Nephron progenitor cell (in vitro differentiated cells): ENCODE results near the gene LRRN3.

Experiments
- DNase-seq: peaks from one replicate; pipeline ENCODE4 v3.0.0; 2021
- H3K27ac Mint-ChIP-seq: 2 replicates; pipeline ENCODE4 v1.8.0; 2021; ENCODE audit warnings: mild to moderate bottlenecking, moderate library complexity, mixed read lengths
- H3K27me3 Mint-ChIP-seq: 2 replicates; pipeline ENCODE4 v1.8.0; 2021; ENCODE audit warnings: mild to moderate bottlenecking, low read depth, mixed read lengths; ENCODE audit not compliant: poor library complexity
- H3K36me3 Mint-ChIP-seq: 2 replicates; pipeline ENCODE4 v1.8.0; 2021; ENCODE audit warnings: low read depth, mixed read lengths
- H3K4me1 Mint-ChIP-seq: 2 replicates; pipeline ENCODE4 v1.8.0; 2021; ENCODE audit warnings: mixed read lengths
- H3K4me3 Mint-ChIP-seq: 2 replicates; pipeline ENCODE4 v1.8.0; 2021; ENCODE audit warnings: mild to moderate bottlenecking, moderate library complexity, mixed read lengths
- H3K9me3 Mint-ChIP-seq: 2 replicates; pipeline ENCODE4 v1.8.0; 2021; ENCODE audit warnings: mild to moderate bottlenecking, moderate library complexity, mixed read lengths
- CTCF ChIP-seq: fragments of 200-600 bp; sonication (generic); IDR thresholded peaks from 2 replicates; pipeline ENCODE4 v1.5.0; 2021; ENCODE audit warnings: antibody characterized with exemption

Gene LRRN3

GRCh38 chr7:111164442-111164841 lies 73.5 kb downstream of the LRRN3 start:
- H3K4me3 Mint-ChIP-seq = no peak overlapping the region
- no peaks in the 10 kb centered on the region for H3K9me3 Mint-ChIP-seq
- peaks cover 41% of the 10 kb centered on the region for H3K4me1 Mint-ChIP-seq
- no peaks in the 10 kb centered on the region for H3K27me3 Mint-ChIP-seq
- no peak for TF ChIP-seq CTCF
- DNase-seq = no peak
- no peaks in the 10 kb centered on the region for H3K36me3 Mint-ChIP-seq
- H3K27ac Mint-ChIP-seq = no peak overlapping the region

GRCh38 chr7:111168182-111168581 lies 77.3 kb downstream of the LRRN3 start:
- no peak overlapping the region for H3K27ac Mint-ChIP-seq
- H3K4me1 Mint-ChIP-seq = peaks cover 32% of the 10 kb centered on the region
- H3K27me3 Mint-ChIP-seq = no peaks in the 10 kb centered on the region
- DNase-seq = no peak
- H3K9me3 Mint-ChIP-seq = no peaks in the 10 kb centered on the region
- no peak overlapping the region for H3K4me3 Mint-ChIP-seq
- H3K36me3 Mint-ChIP-seq = no peaks in the 10 kb centered on the region
- TF ChIP-seq CTCF = no peak

GRCh38 chr7:111172564-111173257 lies 81.8 kb downstream of the LRRN3 start:
- no peak overlapping the region for H3K4me3 Mint-ChIP-seq
- H3K36me3 Mint-ChIP-seq = no peaks in the 10 kb centered on the region
- H3K27me3 Mint-ChIP-seq = no peaks in the 10 kb centered on the region
- TF ChIP-seq CTCF = no peak
- H3K9me3 Mint-ChIP-seq = no peaks in the 10 kb centered on the region
- peaks cover 19% of the 10 kb centered on the region for H3K4me1 Mint-ChIP-seq
- no peak overlapping the region for H3K27ac Mint-ChIP-seq
- no peak for DNase-seq

- TF ChIP-seq CTCF = no peak
- H3K4me3 Mint-ChIP-seq = no peak overlapping the region
- H3K27ac Mint-ChIP-seq = no peak overlapping the region
- no peaks in the 10 kb centered on the region for H3K27me3 Mint-ChIP-seq
- peaks cover under 1% of the 10 kb centered on the region for H3K36me3 Mint-ChIP-seq
- peaks cover under 1% of the 10 kb centered on the region for H3K9me3 Mint-ChIP-seq
- H3K4me1 Mint-ChIP-seq = peaks cover 11% of the 10 kb centered on the region
- no peak for DNase-seq
Observed at GRCh38 chr7:111173528-111173927, 82.6 kb downstream of the LRRN3 start.

- no peak for TF ChIP-seq CTCF
- no peak for DNase-seq
- peaks cover 5% of the 10 kb centered on the region for H3K36me3 Mint-ChIP-seq
- peaks cover 4% of the 10 kb centered on the region for H3K9me3 Mint-ChIP-seq
- no peak overlapping the region for H3K27ac Mint-ChIP-seq
- peaks cover 7% of the 10 kb centered on the region for H3K4me1 Mint-ChIP-seq
- no peak overlapping the region for H3K4me3 Mint-ChIP-seq
- H3K27me3 Mint-ChIP-seq = no peaks in the 10 kb centered on the region
Observed at GRCh38 chr7:111173990-111174389, 83.1 kb downstream of the LRRN3 start.

GRCh38 chr7:111174510-111174909 lies 83.6 kb downstream of the LRRN3 start:
- H3K9me3 Mint-ChIP-seq = peaks cover 4% of the 10 kb centered on the region
- H3K27me3 Mint-ChIP-seq = no peaks in the 10 kb centered on the region
- DNase-seq = no peak
- H3K36me3 Mint-ChIP-seq = peaks cover 5% of the 10 kb centered on the region
- no peak overlapping the region for H3K4me3 Mint-ChIP-seq
- no peak overlapping the region for H3K27ac Mint-ChIP-seq
- peaks cover 1% of the 10 kb centered on the region for H3K4me1 Mint-ChIP-seq
- TF ChIP-seq CTCF = no peak
